H1 (cell line): ENCODE data around the gene CRADD. TPM values are rescaled to one million over a fixed set of nuclear protein-coding genes. Genes with fewer than 3 reads are reported as not detected.

Experiments used
- CTCF ChIA-PET: fragments of 300-600 bp; sonication (Branson Sonifier 250); formaldehyde crosslinking; loops from one replicate; lab custom pipeline; 2021; ENCODE audit not compliant: partially characterized antibody; lab: Charles Lee
- POLR2A ChIA-PET: fragments of 300-600 bp; sonication (Branson Sonifier 250); formaldehyde crosslinking; loops from one replicate; lab custom pipeline; 2021; ENCODE audit warnings: inconsistent platforms; ENCODE audit not compliant: partially characterized antibody; lab: Charles Lee
- DNase-seq, 2 experiments: peaks; one replicate each; pipeline versions ENCODE4 v3.0.0 to v3.0.0-alpha.2; 2010 to 2022; ENCODE audit warnings: low spot score in 2 of 2, low read depth in 1 of 2, mixed read lengths in 1 of 2
- FAIRE-seq: peaks from 2 replicates; lab custom pipeline; 2011; peaks lifted over from hg19 to GRCh38; lab: Jason Lieb, UNC
- H2AFZ ChIP-seq: 2 replicates; pipeline ENCODE4 v1.8.1; 2012; ENCODE audit warnings: low read length, inconsistent platforms
- H2AK5ac ChIP-seq: 2 replicates; pipeline ENCODE4 v1.6.1; 2013; ENCODE audit warnings: low read depth, low read length
- H2BK120ac ChIP-seq: replicated peaks from 2 replicates; pipeline ENCODE3; 2013; ENCODE audit warnings: low read depth, low read length, inconsistent platforms
- H2BK12ac ChIP-seq: 2 replicates; pipeline ENCODE4 v1.6.1; 2013; ENCODE audit warnings: low read depth, low read length
- H2BK15ac ChIP-seq: 2 replicates; pipeline ENCODE4 v1.6.1; 2013; ENCODE audit warnings: low read length
- H2BK20ac ChIP-seq: 2 replicates; pipeline ENCODE4 v1.6.1; 2013; ENCODE audit warnings: low read length
- H2BK5ac ChIP-seq: 2 replicates; pipeline ENCODE4 v1.6.1; 2013; ENCODE audit warnings: low read depth, low read length
- H3K14ac ChIP-seq: 2 replicates; pipeline ENCODE4 v1.6.1; 2013; ENCODE audit warnings: inconsistent platforms; ENCODE audit not compliant: insufficient read length
- H3K18ac ChIP-seq: 2 replicates; pipeline ENCODE4 v1.6.1; 2013; ENCODE audit warnings: low read length; ENCODE audit errors: extremely low read depth
- H3K23ac ChIP-seq: 2 replicates; pipeline ENCODE4 v1.6.1; 2013; ENCODE audit warnings: inconsistent platforms; ENCODE audit not compliant: insufficient read length
- H3K23me2 ChIP-seq: 2 replicates; pipeline ENCODE4 v1.6.1; 2013; ENCODE audit warnings: low read depth, low read length
- H3K27ac ChIP-seq: 2 replicates; pipeline ENCODE4 v1.6.1; 2011; ENCODE audit warnings: low read depth, low read length, inconsistent platforms
- H3K27me3 ChIP-seq, 4 experiments: replicated peaks in 1 of 4; 1 replicate in 1 of 4; 2 replicates in 3 of 4; pipeline versions ENCODE4 v1.6.1 to v1.8.1; 2011 to 2013; ENCODE audit warnings: low read length in 3 of 4, mild to moderate bottlenecking in 3 of 4, inconsistent platforms in 2 of 4, mixed read lengths in 2 of 4, moderate library complexity in 1 of 4; ENCODE audit not compliant: control insufficient read depth in 3 of 4, insufficient read depth in 3 of 4; ENCODE audit errors: extremely low read depth in 1 of 4
- H3K36me3 ChIP-seq, 4 experiments: 2 replicates each; pipeline versions ENCODE4 v1.6.1 to v1.8.1; 2011 to 2013; ENCODE audit warnings: mild to moderate bottlenecking in 4 of 4, low read length in 3 of 4, moderate library complexity in 2 of 4, control low read depth in 1 of 4, inconsistent platforms in 1 of 4; ENCODE audit not compliant: insufficient read depth in 4 of 4, control insufficient read depth in 2 of 4
- H3K4ac ChIP-seq: replicated peaks from 2 replicates; pipeline ENCODE3; 2013; ENCODE audit warnings: low read length, low read depth, mixed read lengths, inconsistent platforms; ENCODE audit not compliant: insufficient read length
- H3K4me1 ChIP-seq, 4 experiments: replicated peaks in 1 of 4; 1 replicate in 1 of 4; 2 replicates in 3 of 4; pipeline versions ENCODE4 v1.6.1 to v1.8.1; 2011 to 2013; ENCODE audit warnings: low read length in 3 of 4, inconsistent platforms in 2 of 4, mixed read lengths in 1 of 4; ENCODE audit not compliant: insufficient read depth in 4 of 4, control insufficient read depth in 3 of 4
- H3K4me2 ChIP-seq, 2 experiments: 2 replicates each; pipeline versions ENCODE4 v1.6.1 to v1.8.1; 2011 to 2013; ENCODE audit warnings: low read depth in 2 of 2, low read length in 2 of 2, control low read depth in 1 of 2, inconsistent platforms in 1 of 2, mild to moderate bottlenecking in 1 of 2; ENCODE audit not compliant: insufficient read depth in 1 of 2
- H3K4me3 ChIP-seq, 4 experiments: fragments of 200-600, 300-600 bp in 1 of 4; sonication (generic), shearing (Covaris generic), sonication (Bioruptor Twin) in 1 of 4; 2 replicates each; pipeline versions ENCODE4 v1.5.1 to v1.8.1; 2011 to 2016; ENCODE audit warnings: low read length in 4 of 4, low read depth in 3 of 4, control low read depth in 2 of 4, inconsistent platforms in 2 of 4, mild to moderate bottlenecking in 2 of 4, mixed read lengths in 1 of 4, moderate library complexity in 1 of 4; ENCODE audit not compliant: insufficient read depth in 2 of 4; ENCODE audit errors: extremely low read depth in 1 of 4
- H3K56ac ChIP-seq: replicated peaks from 2 replicates; pipeline ENCODE3; 2013; ENCODE audit warnings: low read depth, mild to moderate bottlenecking, mixed read lengths, low read length, inconsistent platforms; ENCODE audit not compliant: insufficient read length
- H3K79me1 ChIP-seq: 2 replicates; pipeline ENCODE4 v1.6.1; 2013; ENCODE audit warnings: low read depth, low read length, control low read depth
- H3K79me2 ChIP-seq, 2 experiments: 2 replicates each; pipeline versions ENCODE4 v1.6.1 to v1.8.1; 2012 to 2013; ENCODE audit warnings: low read length in 2 of 2, mild to moderate bottlenecking in 2 of 2, inconsistent platforms in 1 of 2; ENCODE audit not compliant: insufficient read depth in 2 of 2, control insufficient read depth in 1 of 2
- H3K9ac ChIP-seq, 4 experiments: replicated peaks in 1 of 4; 1 replicate in 1 of 4; 2 replicates in 3 of 4; pipeline versions ENCODE4 v1.6.1 to v1.8.1; 2011 to 2013; ENCODE audit warnings: low read depth in 3 of 4, low read length in 3 of 4, control low read depth in 2 of 4, mild to moderate bottlenecking in 2 of 4, moderate library complexity in 2 of 4, inconsistent platforms in 1 of 4; ENCODE audit errors: extremely low read depth in 1 of 4
- H3K9me3 ChIP-seq, 2 experiments: 2 replicates each; pipeline versions ENCODE4 v1.6.1 to v1.8.1; 2012 to 2013; ENCODE audit warnings: mild to moderate bottlenecking in 2 of 2, moderate library complexity in 2 of 2, control low read depth in 1 of 2, inconsistent platforms in 1 of 2, low read depth in 1 of 2, low read length in 1 of 2, mixed read lengths in 1 of 2; ENCODE audit not compliant: insufficient read depth in 2 of 2
- H4K20me1 ChIP-seq, 2 experiments: replicated peaks in 1 of 2; 2 replicates each; pipeline versions ENCODE3 to v1.8.1; 2011 to 2013; ENCODE audit warnings: inconsistent platforms in 2 of 2, low read length in 2 of 2, mild to moderate bottlenecking in 1 of 2; ENCODE audit not compliant: insufficient read depth in 2 of 2, control insufficient read depth in 1 of 2
- H4K5ac ChIP-seq: 2 replicates; pipeline ENCODE4 v1.6.1; 2013; ENCODE audit warnings: low read length, low read depth, mixed read lengths, inconsistent platforms; ENCODE audit not compliant: insufficient read length
- H4K8ac ChIP-seq: 2 replicates; pipeline ENCODE4 v1.8.0; 2013; ENCODE audit warnings: mild to moderate bottlenecking, moderate library complexity, low read length, inconsistent platforms; ENCODE audit not compliant: insufficient read depth; ENCODE audit errors: extremely low read depth
- H4K91ac ChIP-seq: replicated peaks from 2 replicates; pipeline ENCODE3; 2013; ENCODE audit warnings: low read length, mixed read lengths, inconsistent platforms; ENCODE audit not compliant: insufficient read length
- CBX8 ChIP-seq: fragments of 300-800, 300-1000 bp; sonication (generic); IDR thresholded peaks from 2 replicates; pipeline ENCODE4 v1.7.1; 2016; ENCODE audit warnings: low read depth, low read length, borderline replicate concordance
- CHD1 ChIP-seq: IDR thresholded peaks from 2 replicates; pipeline ENCODE4 v1.6.1; 2012; ENCODE audit warnings: low read depth, low read length, improper control_type of control experiment
- CTBP2 ChIP-seq: IDR thresholded peaks from 2 replicates; pipeline ENCODE4 v1.7.0; 2011; ENCODE audit warnings: borderline replicate concordance, mild to moderate bottlenecking, moderate library complexity, mixed read lengths, low read length; ENCODE audit not compliant: insufficient read depth, insufficient read length
- EGR1 ChIP-seq: IDR thresholded peaks from 2 replicates; pipeline ENCODE4 v1.6.1; 2011; ENCODE audit warnings: low read depth, low read length, borderline replicate concordance
- HDAC2 ChIP-seq, 2 experiments: fragments of 300-600 bp in 1 of 2; sonication (generic) in 1 of 2; IDR thresholded peaks; 2 replicates each; pipeline ENCODE4 v1.6.1; 2011 to 2012; ENCODE audit warnings: low read depth in 2 of 2, low read length in 2 of 2, mild to moderate bottlenecking in 2 of 2, moderate library complexity in 2 of 2, borderline replicate concordance in 1 of 2, inconsistent platforms in 1 of 2
- HDAC6 ChIP-seq: IDR thresholded peaks from one replicate; pipeline ENCODE4 v1.7.1; 2012; ENCODE audit warnings: low read depth, mild to moderate bottlenecking, inconsistent platforms, low read length, moderate library complexity
- KDM5A ChIP-seq: fragments of 200-600 bp; IDR thresholded peaks from 2 replicates; pipeline ENCODE4 v1.7.1; 2012; ENCODE audit warnings: mild to moderate bottlenecking, low read length, inconsistent platforms, mixed read lengths
- MAX ChIP-seq: IDR thresholded peaks from 2 replicates; pipeline ENCODE4 v1.6.1; 2012; ENCODE audit warnings: inconsistent platforms
- NRF1 ChIP-seq: IDR thresholded peaks from 2 replicates; pipeline ENCODE4 v1.6.1; 2011; ENCODE audit warnings: mild to moderate bottlenecking, low read depth, low read length, improper control_type of control experiment
- POLR2AphosphoS5 ChIP-seq: IDR thresholded peaks from 2 replicates; pipeline ENCODE4 v1.6.1; 2011; ENCODE audit warnings: low read depth, low read length
- RFX5 ChIP-seq: IDR thresholded peaks from 2 replicates; pipeline ENCODE4 v1.6.1; 2011; ENCODE audit warnings: low read depth, low read length, improper control_type of control experiment, borderline replicate concordance
- SIRT6 ChIP-seq: IDR thresholded peaks from one replicate; pipeline ENCODE4 v1.7.1; 2012; ENCODE audit warnings: low read length, inconsistent platforms
- TAF1 ChIP-seq: IDR thresholded peaks from 2 replicates; pipeline ENCODE4 v1.6.1; 2011; ENCODE audit warnings: mild to moderate bottlenecking, low read depth, low read length
- TAF7 ChIP-seq: optimal IDR thresholded peaks from 2 replicates; pipeline ENCODE3; 2011; ENCODE audit warnings: low read depth, mild to moderate bottlenecking, inconsistent platforms, low read length, moderate library complexity, borderline replicate concordance
- TEAD4 ChIP-seq: IDR thresholded peaks from 2 replicates; pipeline ENCODE4 v1.6.1; 2012; ENCODE audit warnings: low read depth, low read length, inconsistent platforms, mixed read lengths
- WGBS, 2 experiments: shearing (Covaris generic) in 1 of 2; methylation state at CpG; one replicate each; pipeline versions ENCODE4 v1.1.6 to v1.1.7; 2013 to 2015; ENCODE audit warnings: low lambda C conversion rate in 2 of 2, mixed read lengths in 2 of 2, inconsistent platforms in 1 of 2, low coverage in 1 of 2, missing lambda C conversion rate in 1 of 2; ENCODE audit not compliant: insufficient replicate concordance in 2 of 2, insufficient coverage in 1 of 2, insufficient read length in 1 of 2; ENCODE audit errors: extremely low coverage in 1 of 2, missing lambda C conversion rate in 1 of 2; 5-methylcytosine and 5-hydroxymethylcytosine counted together
- polyA plus RNA-seq, 7 experiments: library from polyadenylated mRNA; depleted of rRNA in 3 of 7; stranded (reverse) in 5 of 7; unstranded in 2 of 7; fragments of >200 nt in 5 of 7; fragments of 200-250 nt in 2 of 7; gene quantifications; 1 replicate in 5 of 7; 2 replicates in 1 of 7; 4 replicates in 1 of 7; pipeline versions ENCODE4 v1.2.1 to v1.2.3, GENCODE V29; 2011 to 2013; ENCODE audit warnings: missing spikeins in 2 of 7, mixed read lengths in 2 of 7
- total RNA-seq: library from RNA; stranded (reverse); fragmentation: NEBNext Ultra II Directional; extraction: Animal tissue kit (Norgen Biotek cat#: 25700); gene quantifications from 2 replicates; pipeline ENCODE4 v1.2.1, GENCODE V29; 2021

Gene CRADD
- total and polyA plus RNA-seq, 2 of the 8 experiments (the other 6 are each of a cell fraction or from before 2014, with no cell fraction given) = 8.1 to 15.4 TPM

DNA sequence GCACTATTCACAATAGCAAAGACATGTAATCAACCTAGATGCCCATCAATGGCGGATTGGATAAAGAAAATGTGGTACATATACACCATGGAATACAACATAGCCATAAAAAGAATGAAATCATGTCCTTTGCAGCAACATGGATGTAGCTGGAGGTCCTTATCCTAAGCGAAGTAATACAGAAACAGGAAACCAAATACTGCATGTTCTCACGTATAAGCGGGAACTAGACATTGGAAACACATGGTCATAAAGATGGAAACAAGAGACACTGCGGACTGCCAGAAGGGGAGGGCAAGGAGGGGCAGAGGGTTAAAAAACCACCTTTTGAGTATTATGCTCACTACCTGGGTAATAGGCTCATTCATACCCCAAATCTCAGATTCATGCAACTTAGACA lies 237.1 kb downstream of the CRADD start:
- H2BK12ac ChIP-seq = no peak overlapping the region
- no peak overlapping the region for H2AFZ ChIP-seq
- H3K9ac ChIP-seq = no peak overlapping the region
- H3K4me2 ChIP-seq = no peak overlapping the region
- H3K56ac ChIP-seq = no peak overlapping the region
- no peak overlapping the region for H3K27ac ChIP-seq
- no peaks in the 10 kb centered on the region; the same call in 1 of the 2 replicates for H3K23me2 ChIP-seq
- 90% methylated on average over 5 of the region's 5 CpGs; no CpG with 5 or more reads in 1 of the 2 experiments for WGBS, 2 experiments
- no peaks in the 10 kb centered on the region for H3K79me1 ChIP-seq
- no peak overlapping the region for H3K14ac ChIP-seq
- no peaks in the 10 kb centered on the region for H3K36me3 ChIP-seq
- no peak overlapping the region for H3K23ac ChIP-seq
- no peak overlapping the region for H4K91ac ChIP-seq
- no peaks in the 10 kb centered on the region for H3K4me1 ChIP-seq
- no peak for DNase-seq
- H3K9me3 ChIP-seq = no peaks in the 10 kb centered on the region
- ChIA-PET CTCF (no interaction called here), POLR2A (no interaction called here)
- no peak overlapping the region for H3K4me3 ChIP-seq
- H4K8ac ChIP-seq = no peak overlapping the region
- H2BK120ac ChIP-seq = no peak overlapping the region
- no peaks in the 10 kb centered on the region for H3K79me2 ChIP-seq
- H3K18ac ChIP-seq = no peak overlapping the region
- H4K5ac ChIP-seq = no peak overlapping the region
- H3K27me3 ChIP-seq = no peaks in the 10 kb centered on the region
- H3K4ac ChIP-seq = no peak overlapping the region
- H4K20me1 ChIP-seq = no peaks in the 10 kb centered on the region
- no peak overlapping the region for H2BK5ac ChIP-seq
- no peak for FAIRE-seq
- no peak overlapping the region for H2BK20ac ChIP-seq
- H2BK15ac ChIP-seq = no peak overlapping the region
- no peak overlapping the region for H2AK5ac ChIP-seq
- TF ChIP-seq NRF1 (no peak), EGR1 (no peak), TAF7 (no peak), CTBP2 (no peak), CHD1 (no peak), RFX5 (no peak), SIRT6 (no peak), CBX8 (no peak), HDAC2 (IDR thresholded peaks at IDR 0.05; ENCODE audit: borderline replicate concordance in 1 of 2, low read depth in 2 of 2, low read length in 2 of 2) (no peak), HDAC6 (no peak), TEAD4 (no peak), TAF1 (no peak), KDM5A (no peak), MAX (no peak), POLR2AphosphoS5 (no peak)
